Upper lobe of right lung (tissue), 1 donor: ENCODE data around the gene CD81. TPM values are rescaled to one million over a fixed set of nuclear protein-coding genes. Genes with fewer than 3 reads are reported as not detected.

Source experiments
- ATAC-seq: fragments of 200-7000 bp; cut with Tn5 transposase; one replicate; pipeline ENCODE4 v1.9.1; 2020; ENCODE audit warnings: mild to moderate bottlenecking, moderate library complexity
- DNase-seq: peaks from one replicate; pipeline ENCODE4 v3.0.0-alpha.2; 2020
- H3K27ac ChIP-seq: fragments of 200-600 bp; one replicate; pipeline ENCODE4 v1.8.0; 2022
- H3K27me3 ChIP-seq: fragments of 200-600 bp; one replicate; pipeline ENCODE4 v1.8.0; 2022; ENCODE audit warnings: mild to moderate bottlenecking
- H3K36me3 ChIP-seq: fragments of 200-600 bp; one replicate; pipeline ENCODE4 v1.8.0; 2022
- H3K4me1 ChIP-seq: fragments of 200-600 bp; one replicate; pipeline ENCODE4 v1.8.0; 2022
- H3K4me3 ChIP-seq: fragments of 200-600 bp; one replicate; pipeline ENCODE4 v1.8.0; 2022; ENCODE audit warnings: mild to moderate bottlenecking
- H3K9me3 ChIP-seq: fragments of 200-600 bp; one replicate; pipeline ENCODE4 v1.8.0; 2022
- intact Hi-C: fragments of 100-400 bp; cut with DNase I; formaldehyde crosslinking; loops from one replicate; pipeline ENCODE4 v1.11.0; 2022
- total RNA-seq: library from RNA; stranded (reverse); fragmentation: NEBNext Ultra II Directional; extraction: Animal tissue kit (Norgen Biotek cat#: 25700); gene quantifications from one replicate; pipeline ENCODE4 v1.2.1, GENCODE V29; 2021
- TF ChIP-seq, protein P1 (sequence below): fragments of 200-600 bp; IDR thresholded peaks from one replicate; pipeline ENCODE4 v1.8.0; 2022; ENCODE audit warnings: antibody characterized with exemption
- donor health status: DM: no; HTN: yes; CAD: no; lungs with severe emphysema.

CD81 gene
- total RNA-seq, 1 donor from 2014 or later, result 801 TPM

- Histone ChIP-seq H3K4me3 (no peak overlapping the region), H3K4me1 (peaks cover 94% of the 10 kb centered on the region), H3K36me3 (peaks cover 9% of the 10 kb centered on the region), H3K27ac (peak overlapping the region; percentile 65), H3K9me3 (no peaks in the 10 kb centered on the region), H3K27me3 (no peaks in the 10 kb centered on the region)
- ATAC-seq, result no peak
- TF ChIP-seq, protein P1, sequence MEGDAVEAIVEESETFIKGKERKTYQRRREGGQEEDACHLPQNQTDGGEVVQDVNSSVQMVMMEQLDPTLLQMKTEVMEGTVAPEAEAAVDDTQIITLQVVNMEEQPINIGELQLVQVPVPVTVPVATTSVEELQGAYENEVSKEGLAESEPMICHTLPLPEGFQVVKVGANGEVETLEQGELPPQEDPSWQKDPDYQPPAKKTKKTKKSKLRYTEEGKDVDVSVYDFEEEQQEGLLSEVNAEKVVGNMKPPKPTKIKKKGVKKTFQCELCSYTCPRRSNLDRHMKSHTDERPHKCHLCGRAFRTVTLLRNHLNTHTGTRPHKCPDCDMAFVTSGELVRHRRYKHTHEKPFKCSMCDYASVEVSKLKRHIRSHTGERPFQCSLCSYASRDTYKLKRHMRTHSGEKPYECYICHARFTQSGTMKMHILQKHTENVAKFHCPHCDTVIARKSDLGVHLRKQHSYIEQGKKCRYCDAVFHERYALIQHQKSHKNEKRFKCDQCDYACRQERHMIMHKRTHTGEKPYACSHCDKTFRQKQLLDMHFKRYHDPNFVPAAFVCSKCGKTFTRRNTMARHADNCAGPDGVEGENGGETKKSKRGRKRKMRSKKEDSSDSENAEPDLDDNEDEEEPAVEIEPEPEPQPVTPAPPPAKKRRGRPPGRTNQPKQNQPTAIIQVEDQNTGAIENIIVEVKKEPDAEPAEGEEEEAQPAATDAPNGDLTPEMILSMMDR, result no peak
- intact Hi-C loops, result no loop called here
- no peak for DNase-seq
Measured at GRCh38 chr11:2385156-2386151, 8.3 kb downstream of the CD81 start.

DNA sequence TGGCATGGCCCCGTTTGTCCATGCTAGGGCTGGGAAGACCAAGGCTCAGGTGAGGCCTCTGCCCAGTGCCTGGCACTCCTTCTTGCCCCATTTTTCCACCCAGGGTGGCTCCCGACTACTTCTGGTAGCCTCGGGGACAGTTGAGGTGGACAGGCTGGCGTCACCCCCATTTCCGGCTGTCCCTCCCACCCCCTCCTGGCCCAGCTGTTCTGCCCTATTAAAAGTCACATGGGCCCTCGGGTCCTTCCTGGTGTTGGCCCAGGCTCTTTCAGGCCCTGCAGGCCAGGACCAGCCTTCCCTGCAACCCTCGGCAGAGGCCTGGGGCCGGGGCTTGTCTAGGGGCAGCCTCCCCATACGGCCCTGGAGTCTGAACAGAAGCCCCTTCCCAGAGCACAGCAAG, 9.5 kb downstream of the CD81 start:
- no peak overlapping the region for H3K4me3 ChIP-seq
- H3K27ac ChIP-seq, result peak overlapping the region; percentile 65
- peaks cover 89% of the 10 kb centered on the region for H3K4me1 ChIP-seq
- TF ChIP-seq, protein P1, result no peak
- intact Hi-C loops, result no loop called here
- H3K36me3 ChIP-seq, result peaks cover 19% of the 10 kb centered on the region
- H3K9me3 ChIP-seq, result no peaks in the 10 kb centered on the region
- no peaks in the 10 kb centered on the region for H3K27me3 ChIP-seq
- DNase-seq (no peak), ATAC-seq (no peak)

- DNase-seq (no peak), ATAC-seq (no peak)
- peak overlapping the region; percentile 65 for H3K27ac ChIP-seq
- TF ChIP-seq, protein P1, result no peak
- H3K4me3 ChIP-seq, result no peak overlapping the region
- no peaks in the 10 kb centered on the region for H3K9me3 ChIP-seq
- peaks cover 80% of the 10 kb centered on the region for H3K4me1 ChIP-seq
- H3K36me3 ChIP-seq, result peaks cover 27% of the 10 kb centered on the region
- H3K27me3 ChIP-seq, result no peaks in the 10 kb centered on the region
- intact Hi-C loops, result no loop called here
Measured at GRCh38 chr11:2387266-2387987, 10.3 kb downstream of the CD81 start.

GRCh38 chr11:2388431-2389376, 11.6 kb downstream of the CD81 start:
- Histone ChIP-seq H3K4me1 (peaks cover 68% of the 10 kb centered on the region), H3K36me3 (peaks cover 39% of the 10 kb centered on the region), H3K27me3 (no peaks in the 10 kb centered on the region), H3K9me3 (no peaks in the 10 kb centered on the region), H3K27ac (peak overlapping the region; percentile 65), H3K4me3 (no peak overlapping the region)
- ATAC-seq, result no peak
- intact Hi-C loops, result no loop called here
- TF ChIP-seq, protein P1, result no peak
- no peak for DNase-seq

DNA sequence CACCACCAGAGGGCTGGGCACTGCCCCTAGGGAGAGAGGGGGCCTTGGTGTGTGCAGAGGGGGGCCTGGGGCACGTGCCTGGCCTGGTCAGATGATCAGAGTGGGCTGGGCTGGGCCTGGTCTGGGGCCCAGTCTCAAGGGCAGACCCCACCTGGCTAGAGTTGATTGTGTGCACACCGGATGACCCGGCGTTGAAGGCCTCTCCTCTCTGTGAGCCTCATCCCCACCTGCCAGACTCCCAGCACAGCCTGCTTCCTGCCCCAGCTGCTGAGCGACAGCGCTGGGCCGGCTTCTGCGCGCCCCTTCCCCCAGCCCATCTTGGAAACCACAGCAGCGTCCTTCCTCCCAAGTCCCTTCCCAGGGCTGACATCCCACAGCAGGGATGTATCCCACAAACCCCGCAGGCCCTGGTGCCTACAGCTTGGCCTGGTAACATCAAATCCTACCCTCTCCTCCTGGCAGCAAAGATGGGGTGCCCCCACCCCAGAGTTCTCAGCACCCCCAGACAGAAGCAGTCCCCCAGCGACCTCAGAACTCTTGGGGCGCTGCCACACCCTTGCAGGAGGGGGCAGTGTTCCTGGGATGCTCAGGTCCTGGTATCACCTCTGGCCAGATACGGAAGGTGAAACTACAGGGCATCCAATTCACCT, 12.4 kb downstream of the CD81 start:
- TF ChIP-seq, protein P1, result no peak
- H3K4me1 ChIP-seq, result peaks cover 63% of the 10 kb centered on the region
- peaks cover 47% of the 10 kb centered on the region for H3K36me3 ChIP-seq
- H3K27ac ChIP-seq, result peak overlapping the region; percentile 65
- no peak overlapping the region for H3K4me3 ChIP-seq
- ATAC-seq (no peak), DNase-seq (no peak)
- no peaks in the 10 kb centered on the region for H3K27me3 ChIP-seq
- intact Hi-C loops, result no loop called here
- no peaks in the 10 kb centered on the region for H3K9me3 ChIP-seq
